Hematopoietic multipotent progenitor cell (in vitro differentiated cells): ENCODE results near the gene PSKH1. TPM values are rescaled to one million over a fixed set of nuclear protein-coding genes. Genes with fewer than 3 reads are reported as not detected.

Experiments
- DNase-seq, 3 donors: peaks; one replicate each; pipeline ENCODE4 v3.0.0-alpha.2; 2011 to 2015; ENCODE audit warnings: low read depth in 2 of 3, low spot score in 2 of 3
- total RNA-seq: library from RNA; depleted of rRNA; stranded (reverse); fragments of >200 nt; gene quantifications from one replicate; pipeline ENCODE4 v1.2.3, GENCODE V29; 2012

Gene PSKH1
- total RNA-seq, 1 donor = 37.4 TPM

DNA sequence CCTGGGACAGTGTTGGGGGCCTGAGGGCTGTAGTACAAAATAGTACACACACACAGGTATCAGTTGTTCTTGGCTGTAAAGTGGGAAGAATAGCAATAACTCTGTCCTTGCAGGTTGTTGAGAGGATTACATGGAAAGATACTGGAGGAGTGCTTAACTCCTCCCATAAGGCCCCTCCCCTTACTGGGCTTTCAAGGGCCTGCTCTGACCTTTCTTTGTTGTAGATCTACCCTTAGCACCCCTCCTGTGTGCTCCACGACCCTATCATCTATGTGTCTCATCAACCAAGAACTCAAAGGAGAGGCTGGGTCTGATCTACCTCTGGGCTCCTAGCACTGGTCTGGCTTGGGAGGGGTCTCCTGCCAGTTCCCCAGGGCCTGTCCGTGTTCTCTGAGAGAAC, 28.5 kb upstream of the PSKH1 start:
- DNase-seq = no peak

DNA sequence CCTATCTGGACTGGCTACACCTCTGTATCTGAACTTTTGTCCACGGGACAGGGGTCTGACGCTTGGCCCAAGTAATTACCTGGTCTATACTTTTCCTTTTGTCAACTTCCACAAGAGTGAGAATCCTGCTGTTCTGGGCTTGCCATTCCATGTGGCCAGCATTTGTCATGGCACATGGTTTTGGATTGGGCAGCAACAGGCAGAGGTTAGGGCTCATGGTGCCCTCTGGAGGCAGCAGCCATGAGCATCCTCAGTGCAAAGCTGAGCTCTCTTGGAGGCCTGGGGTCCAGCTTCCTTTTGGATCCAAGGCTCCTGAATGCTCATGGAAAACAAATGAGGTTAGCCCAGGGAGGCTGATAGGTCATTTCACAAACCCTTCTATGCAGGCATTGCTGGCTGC, 27.7 kb upstream of the PSKH1 start:
- DNase-seq = peak in 2 of 3 donors; percentile 43 to 63

DNA sequence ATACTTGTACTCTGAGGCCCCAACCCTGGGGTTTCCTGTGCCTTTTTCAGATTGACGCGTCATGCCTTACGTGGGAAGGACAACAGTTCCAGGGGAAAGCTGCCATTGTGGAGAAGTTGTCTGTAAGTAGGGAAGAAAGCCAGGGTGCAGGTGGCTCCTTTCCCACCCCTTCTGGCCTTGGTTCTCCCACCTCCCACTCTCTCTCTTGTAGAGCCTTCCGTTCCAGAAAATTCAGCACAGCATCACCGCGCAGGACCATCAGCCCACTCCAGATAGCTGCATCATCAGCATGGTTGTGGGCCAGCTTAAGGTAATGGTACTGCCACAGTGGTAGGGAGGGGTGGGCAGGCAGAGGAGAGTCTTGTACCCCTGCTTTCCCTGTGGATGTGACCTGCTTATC, 24.8 kb upstream of the PSKH1 start:
- DNase-seq = no peak

DNA sequence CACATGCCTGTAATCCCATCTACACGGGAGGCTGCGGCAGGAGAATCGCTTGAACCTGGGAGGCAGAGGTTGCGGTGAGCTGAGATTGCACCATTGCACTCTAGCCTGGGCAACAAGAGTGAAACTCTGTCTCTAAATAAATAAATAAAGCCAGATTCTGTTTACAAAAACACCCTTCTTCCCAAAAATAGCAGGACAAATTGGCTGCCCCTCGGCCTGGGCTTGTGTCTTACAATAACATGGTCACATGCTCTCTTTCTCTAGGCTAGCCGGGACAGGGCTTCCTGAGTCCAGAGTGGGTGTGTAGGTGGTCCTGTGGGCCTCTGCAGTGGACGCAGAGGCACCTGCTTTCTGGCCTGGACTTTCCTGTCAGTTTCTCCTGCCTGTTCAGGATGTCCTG, 23.4 kb upstream of the PSKH1 start:
- no peak for DNase-seq

DNA sequence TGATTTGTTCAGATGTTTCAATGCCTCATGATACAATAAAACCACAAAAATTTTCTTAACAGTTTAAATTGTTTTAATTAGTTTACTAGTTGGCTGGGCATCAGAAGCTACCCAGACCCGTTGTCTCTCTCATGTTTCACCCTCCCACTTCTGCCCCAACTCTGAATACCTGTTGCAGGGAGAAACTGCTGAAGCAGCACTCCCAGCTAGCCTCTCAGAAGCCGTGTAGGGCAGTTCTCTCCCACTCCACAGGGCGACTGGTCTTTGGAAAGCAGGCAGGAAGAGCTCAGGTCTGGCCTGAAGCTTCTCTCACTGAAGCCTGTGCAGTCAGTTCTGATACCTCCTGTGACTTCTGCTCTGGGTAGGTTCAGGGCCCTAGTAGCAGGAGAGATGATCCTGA, 21.8 kb upstream of the PSKH1 start:
- no peak for DNase-seq

DNA sequence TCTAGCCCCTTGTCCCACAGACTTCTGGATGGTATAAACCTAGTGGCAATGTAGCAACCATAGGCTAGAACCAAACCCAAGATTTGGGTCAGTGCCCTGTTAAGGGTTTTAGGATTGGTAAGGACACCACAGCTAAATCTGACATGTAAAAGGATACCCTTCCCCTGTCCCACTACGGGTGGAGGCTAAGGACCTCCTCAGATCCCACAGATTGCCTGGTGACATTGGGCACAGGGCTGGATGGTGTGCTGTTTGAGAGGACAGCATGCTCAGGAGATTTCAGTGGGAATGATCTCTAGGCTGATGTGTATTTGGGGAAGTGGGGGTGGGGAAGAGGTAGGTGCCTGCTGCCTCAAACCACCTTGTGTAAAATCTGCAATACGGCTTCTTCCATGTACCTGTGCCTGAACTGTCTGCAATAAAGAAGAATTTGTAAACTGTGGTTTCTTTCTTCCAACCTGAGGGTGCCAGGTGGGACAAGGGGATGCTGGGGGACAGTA, 20.9 kb upstream of the PSKH1 start:
- no peak for DNase-seq

DNA sequence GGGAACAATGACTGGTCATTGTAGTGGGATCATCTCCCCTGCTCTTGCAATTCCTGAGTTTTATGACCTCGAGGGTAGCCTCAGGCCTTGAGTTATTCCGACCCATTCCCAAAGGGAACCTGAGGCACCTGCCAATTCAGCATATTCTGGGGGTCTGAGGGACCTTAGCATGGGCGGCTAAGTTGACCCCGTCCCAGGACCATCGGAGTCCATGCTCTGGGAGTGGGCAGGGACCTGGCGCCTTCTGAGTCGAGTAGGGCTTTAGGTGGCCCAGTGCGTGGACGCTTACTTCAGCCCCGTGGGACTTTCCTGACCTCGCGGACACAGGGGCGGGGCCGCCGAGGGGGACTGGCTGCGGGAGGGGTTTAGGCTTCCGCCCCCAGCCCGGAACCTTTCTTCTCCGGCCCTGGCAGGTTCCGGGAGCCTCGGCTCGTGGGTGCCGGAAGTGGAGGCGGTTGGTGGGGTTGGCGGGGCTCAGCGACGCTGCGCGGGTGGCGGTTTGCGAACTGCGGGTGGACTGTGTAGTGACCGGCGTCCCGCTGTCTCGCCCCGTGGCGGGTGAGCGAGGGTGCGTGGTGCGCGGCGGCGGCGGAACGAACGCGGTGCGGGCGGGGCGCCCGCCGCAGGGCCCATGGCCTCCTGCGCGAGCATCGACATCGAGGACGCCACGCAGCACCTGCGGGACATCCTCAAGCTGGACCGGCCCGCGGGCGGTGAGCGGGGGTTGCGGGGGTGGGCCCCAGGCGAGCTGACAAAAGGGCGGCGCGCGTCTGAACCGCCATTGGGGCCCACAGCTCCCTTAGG, 20.2 kb upstream of the PSKH1 start, which contains the start of gene EDC4:
Gene EDC4 (plus strand): TSS at position 422 of the 804 bp plus-strand sequence. CDS start 210 bp downstream, at position 632.
- peak; percentile 71 to 81 (median 80) for DNase-seq

DNA sequence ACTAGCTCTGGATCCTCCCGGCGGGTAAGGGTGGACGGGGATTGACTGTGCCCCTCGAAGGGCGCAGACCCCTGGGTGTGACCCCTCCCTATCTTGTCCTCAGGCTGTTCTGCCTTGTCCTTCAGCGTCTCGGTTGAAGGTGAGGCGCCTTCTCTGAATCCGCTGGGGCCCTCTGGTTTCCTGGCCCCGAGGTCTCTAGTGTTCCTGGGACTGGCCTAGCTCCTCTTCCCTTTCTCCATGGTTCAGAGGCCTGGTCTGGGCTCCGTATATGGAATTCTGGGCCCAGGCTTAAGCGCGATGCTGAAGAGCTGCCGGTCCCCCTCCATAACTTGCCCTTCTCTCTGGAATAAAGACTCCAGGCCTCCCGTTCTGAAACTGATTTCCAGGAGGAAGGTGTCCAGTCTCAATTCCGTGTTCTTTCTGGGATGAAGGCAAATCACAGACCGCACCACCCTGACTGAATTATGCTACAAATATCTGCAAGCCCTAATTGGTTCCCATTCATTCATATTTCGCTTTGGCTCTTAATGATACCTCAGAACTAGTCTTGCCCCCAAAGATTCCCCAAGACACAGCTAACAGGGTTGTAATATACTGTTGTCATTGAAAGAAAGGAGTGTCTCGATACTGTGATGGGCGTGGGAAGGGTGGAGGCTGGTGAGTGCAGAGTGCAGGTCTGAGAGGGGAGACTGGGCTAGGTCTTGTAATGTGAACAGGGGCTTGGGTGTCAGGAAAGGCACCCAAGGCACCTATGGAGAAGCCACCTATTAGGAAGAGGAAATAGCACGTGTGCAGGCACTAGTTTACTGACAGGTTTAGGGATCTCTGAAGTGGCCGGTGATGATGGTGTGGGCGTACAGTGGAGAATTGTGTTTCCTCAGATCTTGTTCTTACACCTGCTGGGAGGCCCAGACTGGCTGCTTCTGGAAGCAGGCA, 19.4 kb upstream of the PSKH1 start:
- DNase-seq = no peak

DNA sequence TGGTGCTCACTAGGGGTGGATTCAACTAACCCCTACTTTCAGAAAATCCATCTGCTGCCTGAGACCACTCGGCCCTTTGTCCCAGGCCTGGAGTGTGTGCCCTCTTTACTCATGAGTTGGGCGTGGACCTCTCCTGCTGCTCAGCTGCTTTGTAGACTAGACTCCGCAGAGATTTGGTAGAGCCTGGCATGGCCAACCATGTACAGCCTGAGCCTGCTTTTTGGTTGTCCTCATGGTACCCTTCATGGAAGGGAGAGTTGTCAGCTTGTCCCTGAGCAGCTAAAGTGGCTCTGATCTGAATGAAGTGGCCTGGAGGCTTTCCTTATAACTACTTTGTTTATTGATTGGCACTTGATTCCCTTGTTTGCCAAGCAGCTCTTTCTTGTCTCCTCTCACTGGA, 18.7 kb upstream of the PSKH1 start:
- no peak for DNase-seq

DNA sequence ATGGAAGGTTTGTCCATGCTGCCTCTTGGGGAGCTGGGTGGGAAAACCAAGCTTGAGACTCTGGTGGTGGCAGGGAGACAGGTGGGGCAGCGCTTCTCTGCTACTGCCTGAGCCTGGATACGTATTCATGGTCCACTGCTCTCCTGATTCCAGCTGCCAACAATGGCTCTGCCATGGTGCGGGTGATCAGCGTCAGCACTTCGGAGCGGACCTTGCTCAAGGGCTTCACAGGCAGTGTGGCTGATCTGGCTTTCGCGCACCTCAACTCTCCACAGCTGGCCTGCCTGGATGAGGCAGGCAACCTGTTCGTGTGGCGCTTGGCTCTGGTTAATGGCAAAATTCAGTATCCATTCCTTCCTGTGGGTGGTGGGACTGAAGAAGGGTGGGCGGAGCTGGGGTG, 16.0 kb upstream of the PSKH1 start:
- DNase-seq = no peak

DNA sequence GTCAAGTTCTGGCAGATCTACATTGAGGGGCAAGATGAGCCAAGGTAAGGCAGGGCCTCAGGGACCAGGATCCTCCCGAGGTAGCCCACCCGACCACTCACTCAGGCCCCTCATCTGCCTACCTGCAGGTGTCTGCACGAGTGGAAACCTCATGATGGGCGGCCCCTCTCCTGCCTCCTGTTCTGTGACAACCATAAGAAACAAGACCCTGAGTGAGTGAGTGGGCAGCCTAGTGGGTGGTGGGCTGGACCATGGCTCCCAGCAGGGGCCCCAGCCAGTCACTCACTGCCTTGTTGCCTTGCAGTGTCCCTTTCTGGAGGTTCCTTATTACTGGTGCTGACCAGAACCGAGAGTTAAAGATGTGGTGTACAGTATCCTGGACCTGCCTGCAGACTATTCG, 14.8 kb upstream of the PSKH1 start:
- no peak for DNase-seq

DNA sequence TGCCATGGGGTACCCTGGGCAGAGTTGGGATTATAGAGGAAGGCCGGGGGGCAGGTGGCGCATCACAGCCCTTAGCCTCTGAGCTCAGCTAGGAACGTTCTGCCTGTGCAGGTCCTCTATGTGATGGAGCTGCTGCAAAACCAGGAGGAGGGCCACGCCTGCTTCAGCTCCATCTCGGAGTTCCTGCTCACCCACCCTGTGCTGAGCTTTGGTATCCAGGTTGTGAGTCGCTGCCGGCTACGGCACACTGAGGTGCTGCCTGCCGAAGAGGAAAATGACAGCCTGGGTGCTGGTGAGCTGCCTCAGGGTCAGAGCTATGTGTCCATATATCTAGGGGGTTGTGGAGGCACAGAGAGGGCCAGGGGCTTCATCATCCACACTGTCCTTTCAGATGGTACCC, 14.2 kb upstream of the PSKH1 start:
- no peak for DNase-seq

DNA sequence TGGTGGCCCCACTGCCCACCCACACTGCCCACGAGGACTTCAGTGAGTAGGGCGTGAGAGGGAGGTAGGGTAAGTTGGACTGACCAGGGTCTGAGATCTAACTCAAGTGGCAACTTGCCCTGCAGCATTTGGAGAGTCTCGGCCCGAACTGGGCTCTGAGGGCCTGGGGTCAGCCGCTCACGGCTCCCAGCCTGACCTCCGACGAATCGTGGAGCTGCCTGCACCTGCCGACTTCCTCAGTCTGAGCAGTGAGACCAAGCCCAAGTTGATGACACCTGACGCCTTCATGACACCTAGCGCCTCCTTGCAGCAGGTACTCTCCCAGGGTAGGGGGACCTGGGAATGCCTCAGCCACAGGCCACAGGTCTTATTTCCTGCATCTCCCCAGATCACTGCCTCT, 13.6 kb upstream of the PSKH1 start:
- no peak for DNase-seq

DNA sequence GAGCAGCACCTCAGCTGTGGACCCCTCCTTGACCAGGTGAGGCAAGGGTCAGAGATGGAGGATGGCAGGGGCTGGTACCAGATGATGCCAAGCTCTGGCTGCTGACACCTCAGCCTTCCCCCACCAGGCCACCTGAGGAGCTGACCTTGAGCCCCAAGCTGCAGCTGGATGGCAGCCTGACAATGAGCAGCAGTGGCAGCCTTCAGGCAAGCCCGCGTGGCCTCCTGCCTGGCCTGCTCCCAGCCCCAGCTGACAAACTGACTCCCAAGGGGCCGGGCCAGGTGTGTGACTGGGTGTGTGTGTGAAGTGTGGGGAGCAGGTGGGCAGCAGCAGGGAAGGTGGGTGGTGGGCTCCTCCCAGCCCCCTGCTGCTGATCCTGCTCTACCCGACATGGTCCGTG, 13.1 kb upstream of the PSKH1 start:
- DNase-seq = no peak

DNA sequence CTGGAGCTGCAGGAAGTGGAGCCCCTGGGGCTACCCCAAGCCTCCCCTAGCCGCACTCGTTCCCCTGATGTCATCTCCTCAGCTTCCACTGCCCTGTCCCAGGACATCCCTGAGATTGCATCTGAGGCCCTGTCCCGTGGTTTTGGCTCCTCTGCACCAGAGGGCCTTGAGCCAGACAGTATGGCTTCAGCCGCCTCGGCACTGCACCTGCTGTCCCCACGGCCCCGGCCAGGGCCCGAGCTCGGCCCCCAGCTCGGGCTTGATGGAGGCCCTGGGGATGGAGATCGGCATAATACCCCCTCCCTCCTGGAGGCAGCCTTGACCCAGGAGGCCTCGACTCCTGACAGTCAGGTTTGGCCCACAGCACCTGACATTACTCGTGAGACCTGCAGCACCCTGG, 12.5 kb upstream of the PSKH1 start:
- no peak for DNase-seq

DNA sequence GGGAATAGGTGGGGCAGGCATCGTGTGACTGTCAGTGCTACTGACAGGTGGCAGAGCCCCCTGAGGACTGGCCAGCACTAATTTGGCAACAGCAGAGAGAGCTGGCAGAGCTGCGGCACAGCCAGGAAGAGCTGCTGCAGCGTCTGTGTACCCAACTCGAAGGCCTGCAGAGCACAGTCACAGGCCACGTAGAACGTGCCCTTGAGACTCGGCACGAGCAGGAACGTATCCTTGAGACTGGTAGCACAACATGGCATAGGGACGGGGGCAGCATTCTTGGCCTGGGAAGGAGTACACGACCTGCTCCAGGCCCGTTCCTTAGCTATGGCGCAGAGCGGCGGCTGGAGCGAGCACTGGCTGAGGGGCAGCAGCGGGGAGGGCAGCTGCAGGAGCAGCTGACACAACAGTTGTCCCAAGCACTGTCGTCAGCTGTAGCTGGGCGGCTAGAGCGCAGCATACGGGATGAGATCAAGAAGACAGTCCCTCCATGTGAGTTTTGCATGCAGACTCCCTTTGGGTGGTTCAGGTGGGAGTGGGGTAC, 11.4 kb upstream of the PSKH1 start:
- DNase-seq = no peak

DNA sequence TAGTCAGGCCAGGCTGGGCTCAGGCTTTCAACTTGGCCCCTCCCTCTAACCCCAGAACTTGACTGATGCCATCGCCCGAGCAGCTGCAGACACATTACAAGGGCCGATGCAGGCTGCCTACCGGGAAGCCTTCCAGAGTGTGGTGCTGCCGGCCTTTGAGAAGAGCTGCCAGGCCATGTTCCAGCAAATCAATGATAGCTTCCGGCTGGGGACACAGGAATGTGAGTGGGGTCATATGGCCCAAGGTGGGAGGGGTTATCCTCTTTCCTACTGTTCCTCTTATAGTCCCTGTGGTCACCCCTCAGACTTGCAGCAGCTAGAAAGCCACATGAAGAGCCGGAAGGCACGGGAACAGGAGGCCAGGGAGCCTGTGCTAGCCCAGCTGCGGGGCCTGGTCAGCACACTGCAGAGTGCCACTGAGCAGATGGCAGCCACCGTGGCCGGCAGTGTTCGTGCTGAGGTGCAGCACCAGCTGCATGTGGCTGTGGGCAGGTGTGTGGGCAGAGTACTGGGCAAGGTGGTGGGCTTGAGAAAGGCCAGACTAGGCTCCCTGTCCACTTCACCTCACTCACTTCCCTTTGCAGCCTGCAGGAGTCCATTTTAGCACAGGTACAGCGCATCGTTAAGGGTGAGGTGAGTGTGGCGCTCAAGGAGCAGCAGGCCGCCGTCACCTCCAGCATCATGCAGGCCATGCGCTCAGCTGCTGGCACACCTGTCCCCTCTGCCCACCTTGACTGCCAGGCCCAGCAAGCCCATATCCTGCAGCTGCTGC, 10.5 kb upstream of the PSKH1 start:
- DNase-seq = no peak

DNA sequence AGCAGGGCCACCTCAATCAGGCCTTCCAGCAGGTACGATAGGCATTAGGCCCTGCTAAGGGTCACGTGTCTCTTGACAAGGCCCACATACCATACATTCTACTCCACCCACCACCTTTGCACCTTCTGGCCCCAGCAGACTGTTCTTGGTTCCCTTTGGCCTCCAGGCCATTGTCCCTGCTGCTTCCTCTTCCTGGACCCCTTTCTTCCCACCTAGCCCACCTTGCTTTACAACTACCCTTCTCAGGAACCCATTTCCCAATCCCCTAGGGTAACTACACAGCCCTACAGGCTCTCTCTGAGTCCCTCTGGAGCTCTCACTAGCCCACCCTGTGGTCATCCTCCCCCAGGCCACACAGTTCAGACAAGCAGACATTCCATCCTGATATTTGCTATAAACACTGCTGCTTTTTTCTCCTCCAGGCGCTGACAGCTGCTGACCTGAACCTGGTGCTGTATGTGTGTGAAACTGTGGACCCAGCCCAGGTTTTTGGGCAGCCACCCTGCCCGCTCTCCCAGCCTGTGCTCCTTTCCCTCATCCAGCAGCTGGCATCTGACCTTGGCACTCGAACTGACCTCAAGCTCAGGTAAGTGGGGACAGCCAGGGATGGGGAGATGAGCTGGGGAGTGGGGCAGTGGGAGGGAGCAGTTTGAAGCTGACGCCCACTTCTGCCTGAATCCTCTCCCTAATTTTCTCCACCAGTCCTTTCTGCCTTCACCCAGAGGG, 9.7 kb upstream of the PSKH1 start:
- DNase-seq = no peak

DNA sequence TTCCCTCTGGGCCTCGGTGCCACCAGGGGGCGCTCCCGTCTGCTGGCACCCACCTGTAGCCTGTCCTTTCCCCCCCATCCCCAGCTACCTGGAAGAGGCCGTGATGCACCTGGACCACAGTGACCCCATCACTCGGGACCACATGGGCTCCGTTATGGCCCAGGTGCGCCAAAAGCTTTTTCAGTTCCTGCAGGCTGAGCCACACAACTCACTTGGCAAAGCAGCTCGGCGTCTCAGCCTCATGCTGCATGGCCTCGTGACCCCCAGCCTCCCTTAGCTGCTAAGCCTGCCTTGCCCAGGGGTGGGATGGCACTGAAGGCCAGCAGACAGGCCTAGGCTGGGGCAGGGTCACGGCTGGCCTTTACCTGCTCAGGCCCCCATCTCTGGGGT, 9.2 kb upstream of the PSKH1 start:
- DNase-seq = peak; percentile 59 to 69 (median 65)

DNA sequence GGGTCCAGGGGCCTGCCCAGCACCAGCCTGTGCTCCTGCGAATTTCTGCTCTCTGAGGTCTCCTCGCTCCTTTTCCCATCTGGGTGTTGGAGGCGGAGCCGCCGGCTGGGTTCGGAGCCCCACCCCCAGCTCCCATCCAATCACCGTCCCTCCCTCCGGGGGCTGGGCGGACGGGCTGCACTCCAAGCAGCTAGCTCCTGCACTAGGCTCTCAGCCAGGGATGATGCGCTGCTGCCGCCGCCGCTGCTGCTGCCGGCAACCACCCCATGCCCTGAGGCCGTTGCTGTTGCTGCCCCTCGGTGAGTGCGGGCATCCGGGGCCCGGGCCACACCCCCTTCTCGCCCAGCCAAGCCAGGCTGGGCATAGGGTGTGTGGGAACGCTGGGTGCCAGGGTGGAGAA, 8.4 kb upstream of the PSKH1 start, which contains the start of gene NRN1L:
Gene NRN1L (plus strand): TSS at position 202 of the 400 bp plus-strand sequence. CDS start 19 bp downstream, at position 221.
- DNase-seq = no peak
